Lower leg skin (tissue), 3 donors: ENCODE measurements around the gene WDR27.

Source experiments
- POLR2A ChIP-seq, 2 donors: fragments of 450-650 bp; IDR thresholded peaks; one replicate each; pipeline ENCODE4 v1.6.1; 2016 to 2017; ENCODE audit warnings: antibody characterized with exemption in 2 of 2, mild to moderate bottlenecking in 1 of 2, moderate library complexity in 1 of 2
- TF ChIP-seq, protein P1 (sequence below), 3 donors: fragments of 450-650 bp; IDR thresholded peaks; one replicate each; pipeline ENCODE4 v1.5.1; 2016; ENCODE audit warnings: antibody characterized with exemption in 3 of 3, mild to moderate bottlenecking in 3 of 3, moderate library complexity in 2 of 3

- TF ChIP-seq, protein P1, sequence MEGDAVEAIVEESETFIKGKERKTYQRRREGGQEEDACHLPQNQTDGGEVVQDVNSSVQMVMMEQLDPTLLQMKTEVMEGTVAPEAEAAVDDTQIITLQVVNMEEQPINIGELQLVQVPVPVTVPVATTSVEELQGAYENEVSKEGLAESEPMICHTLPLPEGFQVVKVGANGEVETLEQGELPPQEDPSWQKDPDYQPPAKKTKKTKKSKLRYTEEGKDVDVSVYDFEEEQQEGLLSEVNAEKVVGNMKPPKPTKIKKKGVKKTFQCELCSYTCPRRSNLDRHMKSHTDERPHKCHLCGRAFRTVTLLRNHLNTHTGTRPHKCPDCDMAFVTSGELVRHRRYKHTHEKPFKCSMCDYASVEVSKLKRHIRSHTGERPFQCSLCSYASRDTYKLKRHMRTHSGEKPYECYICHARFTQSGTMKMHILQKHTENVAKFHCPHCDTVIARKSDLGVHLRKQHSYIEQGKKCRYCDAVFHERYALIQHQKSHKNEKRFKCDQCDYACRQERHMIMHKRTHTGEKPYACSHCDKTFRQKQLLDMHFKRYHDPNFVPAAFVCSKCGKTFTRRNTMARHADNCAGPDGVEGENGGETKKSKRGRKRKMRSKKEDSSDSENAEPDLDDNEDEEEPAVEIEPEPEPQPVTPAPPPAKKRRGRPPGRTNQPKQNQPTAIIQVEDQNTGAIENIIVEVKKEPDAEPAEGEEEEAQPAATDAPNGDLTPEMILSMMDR (IDR thresholded peaks at IDR 0.05), result no peak
- TF ChIP-seq POLR2A (IDR thresholded peaks at IDR 0.05), result no peak
Observed at GRCh38 chr6:169710009-169710408, 8.2 kb upstream of the WDR27 start.
